GM12878 (cell line): ENCODE results near the gene GET3. TPM values are rescaled to one million over a fixed set of nuclear protein-coding genes. Genes with fewer than 3 reads are reported as not detected.

Source experiments
- BMI1 ChIP-seq: fragments of 450-650 bp; IDR thresholded peaks from 2 replicates; pipeline ENCODE4 v1.6.1; 2016; ENCODE audit warnings: mild to moderate bottlenecking, moderate library complexity, borderline replicate concordance
- CBX3 ChIP-seq: fragments of 200-600 bp; sonication (generic); IDR thresholded peaks from 2 replicates; pipeline ENCODE4 v1.6.1; 2016; ENCODE audit warnings: low read depth, borderline replicate concordance
- CREB1 ChIP-seq: IDR thresholded peaks from 2 replicates; pipeline ENCODE4 v1.6.1; 2012; ENCODE audit warnings: low read depth, mild to moderate bottlenecking, inconsistent platforms
- ELK1 ChIP-seq: IDR thresholded peaks from 2 replicates; pipeline ENCODE4 v1.6.1; 2012; ENCODE audit warnings: low read depth, low read length, improper control_type of control experiment
- ESRRA ChIP-seq: IDR thresholded peaks from 2 replicates; pipeline ENCODE4 v1.6.1; 2012; ENCODE audit warnings: mild to moderate bottlenecking, low read length, improper control_type of control experiment
- GATAD2B ChIP-seq: fragments of 450-650 bp; conservative IDR thresholded peaks from 2 replicates; pipeline ENCODE4 v1.6.1; 2017; ENCODE audit warnings: low read depth, mild to moderate bottlenecking, moderate library complexity
- HDAC6 ChIP-seq: fragments of 200-600 bp; sonication (generic); IDR thresholded peaks from one replicate; pipeline ENCODE4 v1.8.0; 2017; ENCODE audit warnings: antibody characterized with exemption; ENCODE audit not compliant: unreplicated experiment
- HDGF ChIP-seq: fragments of 450-650 bp; IDR thresholded peaks from 2 replicates; pipeline ENCODE4 v1.6.1; 2016; ENCODE audit warnings: antibody characterized with exemption
- IKZF1 ChIP-seq: fragments of 450-650 bp; conservative IDR thresholded peaks from 2 replicates; pipeline ENCODE4 v1.6.1; 2017; ENCODE audit warnings: antibody characterized with exemption, mild to moderate bottlenecking
- MYC ChIP-seq: IDR thresholded peaks from 2 replicates; pipeline ENCODE4 v1.6.1; 2011; ENCODE audit warnings: mild to moderate bottlenecking, low read length, moderate library complexity, inconsistent platforms; ENCODE audit not compliant: insufficient read depth, insufficient replicate concordance, insufficient read length, severe bottlenecking
- NFYA ChIP-seq: IDR thresholded peaks from 2 replicates; pipeline ENCODE4 v1.6.1; 2011; ENCODE audit warnings: low read depth, mild to moderate bottlenecking, low read length, improper control_type of control experiment, borderline replicate concordance
- PKNOX1 ChIP-seq: fragments of 450-650 bp; IDR thresholded peaks from 2 replicates; pipeline ENCODE4 v1.6.1; 2016; ENCODE audit warnings: mild to moderate bottlenecking
- POLR2AphosphoS2 ChIP-seq: IDR thresholded peaks from 2 replicates; pipeline ENCODE4 v1.6.1; 2011; ENCODE audit warnings: low read depth, mild to moderate bottlenecking, low read length, improper control_type of control experiment, moderate library complexity
- RCOR1 ChIP-seq: conservative IDR thresholded peaks from 2 replicates; pipeline ENCODE4 v1.6.1; 2012; ENCODE audit warnings: low read depth, low read length, improper control_type of control experiment
- RUNX3 ChIP-seq: IDR thresholded peaks from 2 replicates; pipeline ENCODE4 v1.6.1; 2012; ENCODE audit warnings: low read length, inconsistent platforms
- SMAD5 ChIP-seq: IDR thresholded peaks from 2 replicates; pipeline ENCODE4 v1.6.1; 2016; ENCODE audit warnings: antibody characterized with exemption, low read depth
- SREBF1 ChIP-seq: IDR thresholded peaks from 2 replicates; pipeline ENCODE4 v1.6.1; 2012; ENCODE audit warnings: mild to moderate bottlenecking, low read length
- STAT3 ChIP-seq: IDR thresholded peaks from 2 replicates; pipeline ENCODE4 v1.6.1; 2011; ENCODE audit warnings: low read depth, low read length, improper control_type of control experiment
- ZBTB33 ChIP-seq: fragments of 450-650 bp; IDR thresholded peaks from 2 replicates; pipeline ENCODE4 v1.6.1; 2017; ENCODE audit warnings: mild to moderate bottlenecking
- ZBTB4 ChIP-seq: fragments of 450-650 bp; formaldehyde crosslinking; IDR thresholded peaks from 2 replicates; pipeline ENCODE4 v1.4.0; 2022; ENCODE audit warnings: mild to moderate bottlenecking, moderate library complexity
- ZNF217 ChIP-seq: fragments of 450-650 bp; IDR thresholded peaks from 2 replicates; pipeline ENCODE4 v1.6.1; 2017; ENCODE audit warnings: antibody characterized with exemption, mild to moderate bottlenecking
- ZNF274 ChIP-seq: IDR thresholded peaks from one replicate; pipeline ENCODE4 v1.8.0; 2011; ENCODE audit not compliant: insufficient read length, insufficient read depth
- polyA plus RNA-seq, 11 experiments: library from polyadenylated mRNA; depleted of rRNA in 4 of 11; unstranded in 6 of 11; stranded (reverse) in 5 of 11; fragments of >200 nt; fragmentation: Nextera tagmentation in 4 of 11; fragmentation: Illumina TruSeq in 1 of 11; extraction: Ambion mirVana in 4 of 11; extraction: Trizol in 1 of 11; gene quantifications; 1 replicate in 1 of 11; 2 replicates in 10 of 11; pipeline versions ENCODE4 v1.2.1 to v1.2.3, GENCODE V29; 2011 to 2016; ENCODE audit warnings: inconsistent platforms in 2 of 11, missing spikeins in 2 of 11, low read depth in 1 of 11
- total RNA-seq, 4 experiments: library from RNA; depleted of rRNA in 3 of 4; stranded (reverse); fragments of >200 nt in 3 of 4; fragmentation: Illumina TruSeq in 1 of 4; extraction: Trizol in 1 of 4; gene quantifications; 2 replicates each; pipeline versions ENCODE4 v1.2.1 to v1.2.3, GENCODE V29; 2013 to 2021
- TF ChIP-seq, protein P1 (sequence below): IDR thresholded peaks from 2 replicates; pipeline ENCODE4 v1.6.1; 2012; ENCODE audit warnings: low read length, inconsistent platforms

The GET3 gene
- total and polyA plus RNA-seq, 10 of the 15 experiments (the other 5 are each of a cell fraction or from before 2014, with no cell fraction given), result 14.5 to 144 (median 97.2) TPM

DNA sequence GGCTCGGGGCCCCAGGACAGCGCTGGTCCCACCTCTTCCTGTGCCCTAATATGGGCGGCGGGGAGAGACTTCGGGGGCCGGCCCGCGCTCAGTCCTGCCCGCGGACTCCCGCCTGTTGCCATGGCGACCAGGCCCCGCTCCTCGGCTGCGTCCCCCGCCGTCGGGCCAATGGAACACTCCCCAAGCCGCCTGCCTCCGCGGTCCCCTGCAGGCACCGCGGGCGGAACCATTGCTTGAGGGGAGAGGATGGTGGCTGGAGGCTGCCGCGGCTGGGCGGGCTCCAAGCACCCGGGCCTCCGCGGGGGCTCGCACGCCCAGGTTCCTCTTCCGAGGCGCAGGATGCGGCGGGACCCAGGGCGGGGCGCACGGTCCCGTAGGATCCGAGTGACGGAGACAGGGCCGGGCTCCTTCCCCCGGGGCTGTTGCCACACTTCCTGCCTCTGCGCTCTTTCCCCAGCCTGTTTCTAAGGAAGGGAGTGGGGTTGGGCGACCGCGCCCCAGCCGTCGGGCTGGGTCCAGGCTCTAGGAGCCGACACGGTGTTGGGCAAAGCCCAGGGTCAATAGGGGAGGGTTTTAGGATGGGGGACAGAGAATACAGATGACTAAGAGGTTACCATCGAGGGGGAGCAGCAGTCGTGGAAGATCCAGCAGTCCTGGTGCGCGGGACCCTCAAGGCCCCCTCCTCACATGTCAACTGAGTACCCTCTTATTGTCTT lies 52.8 kb downstream of the GET3 start (continued):
- peak; percentile 52; the same call in 1 of the 2 replicates for TF ChIP-seq PKNOX1
- no peak for TF ChIP-seq NFYA
- no peak for TF ChIP-seq ZBTB4 (CRISPR knock-in tag)
- no peak for TF ChIP-seq HDAC6
- no peak for TF ChIP-seq CBX3
- no peak for TF ChIP-seq STAT3
- peak; percentile 72; the same call in 1 of the 2 replicates for TF ChIP-seq GATAD2B
- TF ChIP-seq ZNF274, result no peak
- TF ChIP-seq SREBF1, result peak; percentile 96
- 0 out of 2 replicates have a peak, but pooled peaks have one; percentile 50 for TF ChIP-seq ESRRA
- peak; percentile 100 for TF ChIP-seq ELK1
- peak; percentile 77 for TF ChIP-seq HDGF
- TF ChIP-seq MYC, result no peak
- peak; percentile 100 for TF ChIP-seq BMI1
- no peak for TF ChIP-seq SMAD5
- no peak for TF ChIP-seq ZNF217
- TF ChIP-seq POLR2AphosphoS2, result no peak; the same call in 1 of the 2 replicates
- TF ChIP-seq, protein P1, sequence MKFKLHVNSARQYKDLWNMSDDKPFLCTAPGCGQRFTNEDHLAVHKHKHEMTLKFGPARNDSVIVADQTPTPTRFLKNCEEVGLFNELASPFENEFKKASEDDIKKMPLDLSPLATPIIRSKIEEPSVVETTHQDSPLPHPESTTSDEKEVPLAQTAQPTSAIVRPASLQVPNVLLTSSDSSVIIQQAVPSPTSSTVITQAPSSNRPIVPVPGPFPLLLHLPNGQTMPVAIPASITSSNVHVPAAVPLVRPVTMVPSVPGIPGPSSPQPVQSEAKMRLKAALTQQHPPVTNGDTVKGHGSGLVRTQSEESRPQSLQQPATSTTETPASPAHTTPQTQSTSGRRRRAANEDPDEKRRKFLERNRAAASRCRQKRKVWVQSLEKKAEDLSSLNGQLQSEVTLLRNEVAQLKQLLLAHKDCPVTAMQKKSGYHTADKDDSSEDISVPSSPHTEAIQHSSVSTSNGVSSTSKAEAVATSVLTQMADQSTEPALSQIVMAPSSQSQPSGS, result no peak
- TF ChIP-seq IKZF1, result peak; percentile 97
- no peak for TF ChIP-seq RUNX3
- TF ChIP-seq ZBTB33, result peak; percentile 86; the same call in 1 of the 2 replicates
- TF ChIP-seq CREB1, result no peak
- 0 out of 2 replicates have a peak, but pooled peaks have one; percentile 61 for TF ChIP-seq RCOR1
